ENCODE results near the gene CEACAM4. TPM values are rescaled to one million over a fixed set of nuclear protein-coding genes. Genes with fewer than 3 reads are reported as not detected.

CEACAM4 gene
- polyA plus RNA-seq, 1 donor = not detected

- peak; percentile 8 for DNase-seq
Measured at GRCh38 chr19:41616792-41617621, 9.9 kb downstream of the CEACAM4 start.

GRCh38 chr19:41615207-41615606 is 11.7 kb downstream of the CEACAM4 start:
- no peak for DNase-seq

- DNase-seq = no peak
Measured at GRCh38 chr19:41612483-41612882, 14.4 kb downstream of the CEACAM4 start.

GRCh38 chr19:41610789-41611188 is 16.1 kb downstream of the CEACAM4 start:
- no peak for DNase-seq

- DNase-seq = no peak
Measured at GRCh38 chr19:41607668-41608067, 19.2 kb downstream of the CEACAM4 start.

GRCh38 chr19:41606215-41606837 is 20.5 kb downstream of the CEACAM4 start:
- no peak for DNase-seq

GRCh38 chr19:41604831-41605230 is 22.0 kb downstream of the CEACAM4 start:
- no peak for DNase-seq

GRCh38 chr19:41601771-41602170 is 25.1 kb downstream of the CEACAM4 start:
- no peak for DNase-seq

- DNase-seq = no peak
Measured at GRCh38 chr19:41599175-41599966, 27.5 kb downstream of the CEACAM4 start.

GRCh38 chr19:41597600-41598041 is 29.3 kb downstream of the CEACAM4 start:
- peak; percentile 43 for DNase-seq

GRCh38 chr19:41595890-41596280 is 31.0 kb downstream of the CEACAM4 start:
- no peak for DNase-seq

- DNase-seq = peak; percentile 29
Measured at GRCh38 chr19:41595258-41595889, 31.5 kb downstream of the CEACAM4 start.

- DNase-seq = no peak
Measured at GRCh38 chr19:41591951-41592562, 34.8 kb downstream of the CEACAM4 start.

- DNase-seq = no peak
Measured at GRCh38 chr19:41590936-41591335, 35.9 kb downstream of the CEACAM4 start.

- DNase-seq = no peak
Measured at GRCh38 chr19:41589371-41589770, 37.5 kb downstream of the CEACAM4 start.

GRCh38 chr19:41588497-41589209 is 38.2 kb downstream of the CEACAM4 start:
- peak; percentile 25 for DNase-seq

- no peak for DNase-seq
Measured at GRCh38 chr19:41587838-41588210, 39.0 kb downstream of the CEACAM4 start.

- DNase-seq = no peak
Measured at GRCh38 chr19:41587101-41587837, 39.6 kb downstream of the CEACAM4 start.

- DNase-seq = no peak
Measured at GRCh38 chr19:41586064-41586463, 40.8 kb downstream of the CEACAM4 start.

- DNase-seq = no peak
Measured at GRCh38 chr19:41584931-41585330, 41.9 kb downstream of the CEACAM4 start.

- no peak for DNase-seq
Measured at GRCh38 chr19:41584260-41584810, 42.5 kb downstream of the CEACAM4 start.
